ENCODE measurements around the gene DAB1.

DAB1 gene

DNA sequence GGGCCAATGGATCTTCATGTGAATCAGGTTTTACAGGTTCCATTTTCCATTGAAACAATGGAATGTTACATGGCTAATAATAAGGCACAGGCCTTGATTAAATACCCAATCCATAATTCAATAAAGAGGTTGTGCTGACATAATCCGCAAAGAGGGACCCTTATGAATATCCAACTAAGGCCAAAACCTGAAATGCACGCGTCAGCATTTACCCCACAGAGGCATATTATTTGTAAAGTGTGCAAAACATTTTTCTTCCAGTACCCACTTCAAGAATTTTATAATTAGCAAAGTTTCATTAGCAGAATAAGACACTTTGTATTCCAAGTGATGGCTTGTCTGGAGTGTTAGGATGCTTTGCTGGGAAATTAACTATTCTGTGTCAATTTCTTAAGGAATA, 237.4 kb downstream of the DAB1 start:
- TF ChIP-seq, protein P1, sequence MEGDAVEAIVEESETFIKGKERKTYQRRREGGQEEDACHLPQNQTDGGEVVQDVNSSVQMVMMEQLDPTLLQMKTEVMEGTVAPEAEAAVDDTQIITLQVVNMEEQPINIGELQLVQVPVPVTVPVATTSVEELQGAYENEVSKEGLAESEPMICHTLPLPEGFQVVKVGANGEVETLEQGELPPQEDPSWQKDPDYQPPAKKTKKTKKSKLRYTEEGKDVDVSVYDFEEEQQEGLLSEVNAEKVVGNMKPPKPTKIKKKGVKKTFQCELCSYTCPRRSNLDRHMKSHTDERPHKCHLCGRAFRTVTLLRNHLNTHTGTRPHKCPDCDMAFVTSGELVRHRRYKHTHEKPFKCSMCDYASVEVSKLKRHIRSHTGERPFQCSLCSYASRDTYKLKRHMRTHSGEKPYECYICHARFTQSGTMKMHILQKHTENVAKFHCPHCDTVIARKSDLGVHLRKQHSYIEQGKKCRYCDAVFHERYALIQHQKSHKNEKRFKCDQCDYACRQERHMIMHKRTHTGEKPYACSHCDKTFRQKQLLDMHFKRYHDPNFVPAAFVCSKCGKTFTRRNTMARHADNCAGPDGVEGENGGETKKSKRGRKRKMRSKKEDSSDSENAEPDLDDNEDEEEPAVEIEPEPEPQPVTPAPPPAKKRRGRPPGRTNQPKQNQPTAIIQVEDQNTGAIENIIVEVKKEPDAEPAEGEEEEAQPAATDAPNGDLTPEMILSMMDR (IDR thresholded peaks at IDR 0.05; ENCODE audit: low read depth, low read length) = no peak
- DNase-seq (ENCODE audit: extremely low read depth, low read depth) = no peak

DNA sequence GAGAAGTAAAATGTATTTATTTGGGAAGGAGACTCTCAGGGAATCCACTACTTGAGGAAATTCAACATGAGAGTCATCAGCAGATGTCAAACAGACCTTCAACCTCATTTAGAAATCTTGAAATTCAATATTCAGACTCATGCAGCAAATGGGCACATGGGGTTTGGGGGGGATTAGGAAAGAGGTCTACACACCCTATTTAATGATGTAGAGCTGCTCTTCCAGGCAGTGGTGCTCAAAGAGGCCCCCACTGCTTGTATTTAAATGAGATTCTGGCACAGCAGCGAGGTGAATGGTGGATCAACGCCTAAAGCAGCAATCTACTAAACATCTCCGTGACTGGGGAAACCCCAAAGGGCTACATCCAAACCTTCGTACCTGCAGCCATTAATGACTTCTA, 244.9 kb downstream of the DAB1 start:
- no peak for DNase-seq (ENCODE audit: extremely low read depth, low read depth)
- TF ChIP-seq, protein P1 (IDR thresholded peaks at IDR 0.05; ENCODE audit: low read depth, low read length) = no peak

DNA sequence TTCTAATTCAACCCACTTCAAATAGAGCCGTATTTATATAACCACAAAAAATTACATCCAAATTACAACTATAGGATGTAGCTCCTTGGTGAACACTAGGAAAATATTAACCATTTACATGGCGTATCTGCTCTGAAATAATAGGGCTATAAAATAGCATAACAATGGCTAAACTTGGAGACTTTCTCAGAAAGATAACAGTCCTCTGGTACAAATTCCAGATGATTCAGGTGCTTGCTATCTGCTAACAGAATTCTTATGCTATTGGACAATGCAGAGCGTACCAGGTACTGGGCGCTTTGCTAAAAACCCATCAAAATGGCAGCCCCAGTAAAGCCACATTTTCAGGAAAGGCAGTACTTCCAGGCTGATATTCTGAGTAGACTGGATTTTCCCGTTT, 248.4 kb downstream of the DAB1 start:
- DNase-seq (ENCODE audit: extremely low read depth, low read depth) = no peak
- TF ChIP-seq, protein P1 (IDR thresholded peaks at IDR 0.05; ENCODE audit: low read depth, low read length) = no peak

DNA sequence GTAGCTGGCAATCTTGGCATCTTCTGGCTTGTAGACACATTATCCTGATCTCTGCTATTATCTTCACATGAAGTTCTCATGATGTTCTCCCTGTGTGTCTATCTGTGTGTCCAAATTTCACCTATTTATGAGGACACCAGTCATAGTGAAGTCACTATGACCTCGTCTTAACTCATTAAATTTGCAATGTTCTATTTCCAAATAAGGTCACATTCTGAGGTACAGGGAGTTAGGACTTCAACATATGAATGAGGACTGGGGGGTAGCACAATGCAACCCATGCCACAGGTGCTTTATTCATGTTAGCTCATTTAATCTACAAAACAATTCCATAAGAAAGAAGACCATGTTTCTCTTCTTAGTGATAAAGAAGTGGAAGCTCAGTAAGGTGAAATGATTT, 251.8 kb downstream of the DAB1 start:
- DNase-seq (ENCODE audit: extremely low read depth, low read depth) = no peak

DNA sequence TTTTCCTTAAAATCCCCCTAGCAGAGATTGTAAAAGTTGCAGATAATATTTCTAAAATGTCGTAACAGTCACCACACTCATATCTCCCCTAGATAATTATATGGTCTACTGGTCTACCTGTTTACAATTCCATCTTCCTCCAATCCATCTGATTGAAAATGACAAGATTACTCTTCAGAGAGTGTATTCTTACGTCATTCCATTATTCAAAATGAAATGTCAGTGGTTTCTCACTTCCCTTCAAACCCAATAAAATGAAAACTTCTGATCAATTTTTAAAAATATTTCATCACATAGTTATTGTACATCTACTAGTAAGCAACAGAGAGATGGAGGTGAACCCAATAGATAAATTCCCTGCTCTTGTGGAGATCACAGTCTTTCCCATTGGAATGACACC, 255.9 kb downstream of the DAB1 start:
- no peak for DNase-seq (ENCODE audit: extremely low read depth, low read depth)
- TF ChIP-seq, protein P1 (IDR thresholded peaks at IDR 0.05; ENCODE audit: low read depth, low read length) = no peak

More for the DNA sequence above, 251.8 kb downstream of the DAB1 start:
- TF ChIP-seq, protein P1 (IDR thresholded peaks at IDR 0.05; ENCODE audit: low read depth, low read length) = no peak

DNA sequence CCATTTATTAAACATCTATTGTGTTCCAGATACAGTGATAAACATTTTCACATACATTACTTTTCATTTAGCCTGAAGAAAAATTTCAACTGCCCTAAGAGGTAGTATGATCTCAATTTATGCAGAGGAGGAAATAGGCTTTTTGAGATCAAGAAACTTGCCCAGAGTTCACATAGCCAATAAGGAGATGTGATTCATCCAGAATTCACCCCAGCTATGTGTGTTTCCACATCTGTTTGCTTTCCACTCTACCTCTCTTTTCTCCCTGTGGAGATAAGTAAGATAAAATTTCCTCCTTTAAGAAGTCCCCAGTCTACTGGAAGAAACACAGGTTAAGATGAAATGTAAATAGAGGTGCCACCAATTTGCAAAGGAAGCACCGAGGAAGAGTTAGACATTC, 258.3 kb downstream of the DAB1 start:
- no peak for DNase-seq (ENCODE audit: extremely low read depth, low read depth)
- TF ChIP-seq, protein P1 (IDR thresholded peaks at IDR 0.05; ENCODE audit: low read depth, low read length) = no peak

DNA sequence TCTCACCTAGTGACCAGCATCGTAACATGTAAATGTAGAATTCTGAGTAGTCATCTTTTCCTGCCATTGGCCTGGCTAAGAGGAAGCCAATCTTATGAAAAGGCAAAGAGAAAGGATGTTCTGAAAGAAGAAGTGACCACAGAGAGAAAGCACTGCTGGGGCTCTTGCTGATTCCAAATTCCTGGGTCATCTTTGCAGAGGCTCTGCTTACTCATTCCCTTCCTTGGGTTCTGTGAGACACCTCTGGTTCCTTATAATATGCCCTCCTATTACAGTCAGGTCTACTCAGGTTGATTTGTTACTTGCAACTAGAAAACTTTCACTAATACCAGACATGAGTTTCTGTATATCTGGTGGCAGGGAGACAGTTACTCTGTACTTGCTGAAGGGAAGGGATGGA, 259.3 kb downstream of the DAB1 start:
- DNase-seq (ENCODE audit: extremely low read depth, low read depth) = no peak
- TF ChIP-seq, protein P1 (IDR thresholded peaks at IDR 0.05; ENCODE audit: low read depth, low read length) = no peak
